NCI-H748 (cell line): ENCODE results near the gene ZFX.
"Not testable (repeated sequence)": the region's sequence is repeated elsewhere in the genome, so short reads cannot be mapped to it uniquely, and the experiment has no call there.

ENCODE experiments used
- DNase-seq: peaks from one replicate; lab custom pipeline; 2025; ENCODE audit not compliant: unreplicated experiment; lab: John Stamatoyannopoulos, UW

The ZFX gene

DNA sequence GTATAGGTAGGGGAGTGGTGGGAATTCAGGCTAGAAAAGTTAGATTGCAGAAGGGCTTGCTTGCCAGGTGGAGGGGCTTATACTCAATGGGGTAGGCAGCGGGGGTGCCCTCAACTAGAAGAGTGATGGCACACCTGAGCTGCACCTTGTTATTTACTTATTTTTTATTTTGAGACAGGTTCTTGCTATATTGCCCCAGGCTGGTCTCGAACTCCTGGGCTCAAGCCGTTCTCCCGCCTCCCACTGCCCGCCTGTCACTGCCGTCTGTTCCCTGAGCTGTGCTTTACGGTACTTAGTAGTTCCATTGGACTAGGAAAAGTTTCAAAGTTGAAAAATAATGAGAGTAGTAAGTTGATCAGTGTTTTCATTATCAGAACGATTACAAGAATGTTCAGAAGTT, 2.0 kb downstream of the ZFX start:
- no peak for DNase-seq

DNA sequence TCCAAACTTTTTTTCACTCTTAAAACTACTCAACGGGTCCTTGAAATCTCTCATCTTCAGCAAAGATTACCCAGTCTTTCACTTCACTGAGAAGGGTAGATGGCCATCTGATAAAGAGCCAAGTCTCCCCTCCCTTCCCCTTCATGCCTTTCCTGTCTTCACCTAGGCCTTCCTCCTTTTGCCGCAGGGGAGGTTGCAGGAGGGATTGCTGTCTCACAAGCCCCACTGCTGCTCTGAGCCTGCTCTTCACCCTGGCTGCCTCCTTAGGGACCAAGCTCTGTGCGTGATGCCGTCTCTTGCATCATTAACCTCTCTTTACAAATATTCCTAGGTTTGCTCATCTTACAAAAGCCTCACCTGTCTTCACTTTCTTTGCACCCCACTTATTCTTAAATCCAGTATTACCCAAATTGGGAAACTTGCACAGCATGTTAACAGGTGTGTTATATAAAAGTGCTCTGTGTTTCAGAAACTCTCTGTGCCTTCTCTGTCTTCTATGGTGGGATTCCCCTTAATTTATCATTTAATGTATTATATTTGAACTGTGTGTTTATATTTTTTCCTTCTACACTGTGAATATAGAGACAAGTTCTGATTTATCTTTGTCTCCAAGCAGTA, 3.8 kb downstream of the ZFX start:
- DNase-seq: no peak

DNA sequence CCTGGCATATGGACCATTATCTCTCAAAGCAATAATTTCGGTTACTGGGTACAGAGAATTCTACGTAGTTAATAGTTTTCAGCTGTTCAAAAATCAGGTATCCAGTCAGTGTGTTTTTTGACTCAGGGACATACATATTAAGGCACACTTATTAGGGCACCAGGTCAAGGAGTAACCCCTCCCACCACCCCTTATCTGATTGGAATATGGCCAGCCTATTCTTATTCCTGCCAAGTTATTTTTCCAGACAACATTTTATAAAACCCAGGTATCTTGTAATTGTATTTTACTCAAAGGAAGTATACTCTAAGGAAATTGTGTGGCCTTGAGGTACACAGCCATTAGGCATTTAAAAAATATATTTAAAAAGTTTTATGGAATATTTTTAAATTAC, 4.3 kb downstream of the ZFX start:
- DNase-seq: no peak

- no peak for DNase-seq
Measured at GRCh38 chrX:24154490-24155034, 5.0 kb downstream of the ZFX start.

DNA sequence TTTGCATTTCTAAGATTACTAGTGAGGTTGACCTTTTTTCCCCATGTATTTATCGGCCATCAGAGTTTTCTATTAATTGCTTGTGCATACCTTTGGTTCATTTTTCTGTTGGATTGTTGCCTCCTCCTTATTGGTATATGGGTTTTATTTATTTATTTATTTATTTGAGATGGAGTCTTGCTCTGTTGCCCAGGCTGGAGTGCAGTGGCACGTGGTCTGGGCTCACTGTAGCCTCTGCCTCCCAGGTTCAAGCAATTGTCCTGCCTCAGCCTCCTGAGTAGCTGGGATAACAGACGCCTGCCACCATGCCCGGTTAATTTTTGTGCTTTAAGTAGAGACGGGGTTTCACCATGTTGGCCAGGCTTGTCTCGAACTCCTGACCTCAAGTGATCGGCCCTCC, 6.2 kb downstream of the ZFX start:
- not testable (repeated sequence) for DNase-seq

GRCh38 chrX:24156177-24156576, 6.6 kb downstream of the ZFX start:
- DNase-seq: no peak

GRCh38 chrX:24158881-24159280, 9.4 kb downstream of the ZFX start:
- DNase-seq: no peak

DNA sequence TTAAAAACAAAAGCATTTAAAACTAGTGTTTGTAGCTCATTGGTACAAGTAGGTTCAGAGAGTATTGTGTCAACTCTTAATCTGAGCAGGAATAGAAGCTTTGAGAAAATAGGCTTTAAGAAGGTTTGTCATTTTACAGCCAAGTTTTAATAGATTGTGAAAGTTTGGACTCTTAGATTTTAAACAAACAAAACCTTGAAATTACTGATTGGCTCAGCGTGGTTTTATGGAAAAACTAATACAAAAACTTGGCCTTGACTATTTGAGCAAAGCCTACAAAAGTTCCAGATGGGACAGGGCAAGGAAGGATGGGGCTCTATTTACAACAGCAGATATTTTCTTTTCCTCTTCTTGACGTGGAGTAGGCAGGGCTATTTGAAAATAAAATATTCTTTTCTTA, 16.5 kb downstream of the ZFX start:
- DNase-seq: no peak

DNA sequence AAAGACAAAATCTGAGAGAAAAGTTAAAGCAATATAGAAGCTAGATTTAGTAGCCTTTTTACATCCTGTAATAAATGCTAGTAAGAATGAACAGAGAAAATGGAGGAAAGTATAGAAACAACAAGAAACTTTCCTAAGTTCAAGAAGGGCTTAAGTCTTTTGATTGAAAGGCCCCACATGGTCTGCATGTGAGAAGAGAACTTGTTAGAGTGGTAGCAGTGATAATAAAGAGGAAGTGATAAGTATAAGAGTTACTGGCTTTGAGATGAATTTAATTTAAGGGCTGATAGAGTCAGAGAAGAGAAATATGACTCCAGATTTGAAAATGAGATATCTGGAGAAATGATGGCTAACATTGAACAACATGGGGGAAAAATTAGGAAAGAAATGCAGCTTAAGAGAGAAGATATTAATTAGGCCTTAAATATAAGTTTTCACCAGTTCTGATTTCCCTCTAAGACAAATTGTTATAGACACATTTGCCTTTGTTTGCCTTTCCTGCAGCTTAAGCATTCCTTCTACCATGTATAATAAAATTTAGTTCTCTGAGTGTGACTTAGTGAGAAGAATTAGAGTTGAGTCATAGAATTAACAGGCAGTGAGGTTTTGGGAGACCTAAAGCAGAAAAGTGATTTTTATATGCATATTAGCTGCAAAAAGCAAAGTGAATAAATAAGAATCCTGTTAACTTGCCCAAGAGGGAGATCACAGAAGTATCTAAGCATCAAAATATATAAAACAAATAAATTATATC, 18.4 kb downstream of the ZFX start:
- DNase-seq: no peak

- no peak for DNase-seq
Measured at GRCh38 chrX:24168807-24169206, 19.3 kb downstream of the ZFX start.

- no peak for DNase-seq
Measured at GRCh38 chrX:24169211-24169610, 19.7 kb downstream of the ZFX start.

DNA sequence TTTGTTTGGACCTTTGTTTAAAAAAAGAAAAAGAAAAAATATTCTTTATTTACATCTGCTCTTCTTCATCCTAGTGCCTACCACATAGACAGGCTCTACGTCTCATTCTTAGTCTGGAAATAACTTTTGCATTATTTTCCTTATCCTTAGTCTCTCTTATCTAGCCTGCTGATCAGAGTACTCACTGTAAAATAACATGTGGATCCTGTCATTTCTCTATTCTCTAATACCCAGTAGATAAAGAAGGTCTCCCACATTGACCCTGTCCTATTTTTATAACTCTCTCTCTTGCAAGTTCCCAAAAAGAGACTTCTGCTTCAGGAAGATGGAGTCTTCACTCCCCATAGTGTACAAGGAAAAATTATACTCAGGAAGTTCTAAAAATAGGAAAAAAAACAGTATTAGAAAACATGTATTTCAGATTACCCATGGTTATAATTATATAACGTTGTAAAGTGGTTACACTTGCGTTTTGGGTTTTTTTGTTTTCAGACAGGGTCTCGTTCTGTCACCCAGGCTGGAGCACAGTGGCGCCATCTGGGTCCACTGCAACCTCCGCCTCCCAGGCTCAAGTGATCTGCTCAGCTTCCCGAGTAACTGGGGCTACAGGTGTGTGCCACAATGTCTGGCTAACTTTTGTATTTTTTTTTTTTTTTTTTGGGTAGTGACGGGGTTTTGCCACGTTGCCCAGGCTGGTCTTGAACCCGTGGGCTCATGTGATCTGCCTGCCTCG, 23.8 kb downstream of the ZFX start:
- no peak for DNase-seq

GRCh38 chrX:24175276-24175675, 25.7 kb downstream of the ZFX start:
- DNase-seq: no peak

- DNase-seq: no peak
Measured at GRCh38 chrX:24178441-24178840, 28.9 kb downstream of the ZFX start.

GRCh38 chrX:24184018-24184417, 34.5 kb downstream of the ZFX start:
- DNase-seq: no peak

DNA sequence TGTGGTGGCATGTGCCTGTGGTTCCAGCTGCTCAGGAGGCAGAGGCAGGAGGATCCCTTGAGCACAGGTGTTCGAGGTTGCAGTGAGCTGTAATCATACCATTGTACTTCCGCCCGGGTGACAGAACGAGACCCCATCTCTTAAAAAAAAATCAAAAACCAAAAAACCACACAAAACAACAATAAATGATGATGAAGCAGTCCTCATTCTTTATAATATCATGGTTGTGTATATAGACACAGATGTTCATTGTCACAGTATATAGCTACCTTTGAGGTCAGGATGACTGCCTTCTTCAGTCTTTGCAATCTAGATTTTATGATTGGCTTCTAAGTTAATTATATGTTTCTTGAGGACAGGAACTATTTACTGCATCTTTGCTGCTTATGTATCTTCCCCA, 37.0 kb downstream of the ZFX start:
- no peak for DNase-seq

GRCh38 chrX:24186986-24187385, 37.5 kb downstream of the ZFX start:
- no peak for DNase-seq

DNA sequence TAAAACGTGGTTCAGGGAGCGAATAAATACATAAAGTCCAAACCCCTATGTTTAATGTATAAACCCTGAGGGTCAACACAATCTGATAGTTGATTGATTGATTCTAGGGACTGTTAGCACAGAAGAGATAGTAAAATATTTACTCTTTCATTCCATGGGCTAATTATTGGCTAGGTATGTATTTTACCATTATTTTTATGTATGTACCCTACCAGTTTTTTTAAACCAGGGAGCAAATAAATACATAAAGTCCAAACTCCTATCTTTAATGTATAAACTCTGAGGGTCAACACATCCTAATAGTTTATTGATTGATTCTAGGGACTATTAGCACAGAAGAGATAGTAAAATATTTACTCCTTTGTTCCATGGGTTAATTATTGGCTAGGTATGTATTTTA, 40.0 kb downstream of the ZFX start:
- no peak for DNase-seq

DNA sequence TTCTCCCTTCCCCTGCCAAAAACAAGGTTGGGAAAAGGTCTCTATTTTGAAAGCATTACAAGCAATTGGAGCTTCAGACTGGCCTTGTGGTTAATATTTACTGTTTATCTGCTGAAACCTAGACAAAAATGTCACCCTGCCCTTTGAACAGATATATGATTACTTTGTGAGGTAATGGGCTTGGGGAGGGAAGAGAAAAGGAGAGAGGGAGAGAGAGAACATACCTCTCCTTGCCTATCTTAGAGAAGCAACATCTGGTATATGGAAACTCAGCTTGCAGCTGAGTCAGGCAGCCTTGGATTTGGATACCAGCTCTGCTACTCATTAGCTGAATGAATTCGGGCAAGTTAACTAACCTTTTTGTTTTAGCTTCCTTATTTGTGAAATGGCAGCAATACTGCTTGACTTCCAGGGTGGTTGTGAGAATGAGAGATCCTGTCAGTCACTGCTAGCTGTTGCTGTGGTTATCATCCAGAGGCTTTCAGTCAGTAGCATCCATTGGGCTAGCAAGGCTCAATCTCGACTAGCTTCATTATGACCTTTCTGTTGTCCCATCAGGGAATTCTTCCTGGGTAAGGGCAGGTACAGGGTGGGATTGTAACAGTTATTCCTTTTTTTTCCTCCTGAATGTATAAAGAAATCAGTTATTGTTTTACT, 41.1 kb downstream of the ZFX start:
- no peak for DNase-seq

- DNase-seq: no peak
Measured at GRCh38 chrX:24196509-24196908, 47.0 kb downstream of the ZFX start.

DNA sequence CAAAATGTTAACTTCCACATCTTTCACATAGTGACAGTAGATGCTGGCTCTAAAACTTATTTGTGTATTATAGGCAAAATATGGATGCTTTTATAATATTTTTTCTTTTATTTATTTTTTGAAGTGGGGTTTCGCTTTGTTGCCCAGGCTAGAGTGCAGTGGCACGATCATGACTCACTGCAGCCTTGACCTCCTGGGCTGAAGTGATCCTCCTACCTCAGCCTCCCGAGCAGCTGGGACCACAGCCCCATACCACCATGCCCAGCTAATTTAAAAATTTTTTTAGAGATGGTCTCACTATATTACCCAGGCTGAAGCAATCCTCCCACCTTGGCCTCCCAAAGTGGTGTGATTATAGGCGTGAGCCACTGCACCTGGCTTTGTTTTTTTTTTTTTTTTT, 48.6 kb downstream of the ZFX start:
- DNase-seq: no peak

DNA sequence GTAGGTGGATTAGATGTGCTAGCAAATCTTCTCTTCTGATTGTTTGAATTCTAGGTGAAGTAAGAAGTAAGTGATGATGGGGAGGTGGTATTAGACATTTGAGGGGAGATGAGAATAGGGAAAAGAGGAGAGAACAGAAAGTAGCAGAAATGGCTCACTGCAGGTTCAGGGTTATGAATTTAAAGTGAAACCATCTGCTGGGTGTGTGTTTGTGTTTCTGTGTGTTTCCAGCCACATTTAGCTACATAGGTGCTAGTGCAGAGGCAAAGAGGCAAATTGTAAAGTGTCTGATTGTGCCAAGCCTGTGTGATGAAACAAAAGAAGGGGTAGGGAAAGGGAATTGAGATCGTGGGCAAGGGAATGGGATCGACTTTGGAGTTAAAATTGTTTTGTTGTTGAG, 50.6 kb downstream of the ZFX start:
- DNase-seq: no peak
